OCI-LY7 (cell line): ENCODE data around the gene TMTC1. TPM values are rescaled to one million over a fixed set of nuclear protein-coding genes. Genes with fewer than 3 reads are reported as not detected.

Experiments used
- BruUV-seq: library from RNA; stranded (reverse); fragments of 400-500 nt; replicated peaks from 2 replicates; lab custom pipeline; 2021; lab: Mats Ljungman, UMichigan
- CTCF ChIA-PET: fragments of 300-600 bp; sonication (Branson Sonifier 250); formaldehyde crosslinking; loops from one replicate; lab custom pipeline; 2022; ENCODE audit warnings: antibody characterized with exemption; ENCODE audit not compliant: unreplicated experiment; lab: Charles Lee
- POLR2A ChIA-PET: fragments of 300-600 bp; sonication (Branson Sonifier 250); formaldehyde crosslinking; loops from one replicate; lab custom pipeline; 2022; ENCODE audit warnings: antibody characterized with exemption; lab: Charles Lee
- DNase-seq: peaks from one replicate; pipeline ENCODE4 v3.0.0-alpha.2; 2015; ENCODE audit warnings: low spot score
- H2AFZ ChIP-seq: fragments of 200-600 bp; sonication (generic), shearing (Covaris generic); 2 replicates; pipeline ENCODE4 v1.6.1; 2014; ENCODE audit warnings: mild to moderate bottlenecking, antibody characterized with exemption, low read length, moderate library complexity
- H3K27ac ChIP-seq: fragments of 200-600 bp; sonication (generic); 2 replicates; pipeline ENCODE4 v1.5.1; 2014; ENCODE audit warnings: mixed run types, low read depth, mild to moderate bottlenecking, moderate library complexity, low read length, inconsistent platforms; ENCODE audit not compliant: poor library complexity, severe bottlenecking
- H3K36me3 ChIP-seq: fragments of 200-600 bp; sonication (generic); 2 replicates; pipeline ENCODE4 v1.6.1; 2014; ENCODE audit warnings: mild to moderate bottlenecking, antibody characterized with exemption, low read length, moderate library complexity, mixed read lengths; ENCODE audit not compliant: insufficient read depth
- H3K4me1 ChIP-seq: fragments of 200-600 bp; sonication (generic); 2 replicates; pipeline ENCODE4 v1.5.1; 2014; ENCODE audit warnings: mild to moderate bottlenecking, low read length; ENCODE audit not compliant: insufficient read depth, poor library complexity, severe bottlenecking
- H3K4me2 ChIP-seq: fragments of 200-600 bp; sonication (generic); 2 replicates; pipeline ENCODE4 v1.6.1; 2014; ENCODE audit warnings: mild to moderate bottlenecking, low read length
- H3K4me3 ChIP-seq: fragments of 200-600 bp; sonication (generic); 2 replicates; pipeline ENCODE4 v1.5.1; 2014; ENCODE audit warnings: mild to moderate bottlenecking, low read depth, low read length; ENCODE audit not compliant: poor library complexity, severe bottlenecking
- H3K79me2 ChIP-seq: fragments of 200-600 bp; sonication (generic); 2 replicates; pipeline ENCODE4 v1.6.1; 2016; ENCODE audit warnings: low read depth, mild to moderate bottlenecking, low read length, moderate library complexity, mixed read lengths; ENCODE audit not compliant: insufficient read depth
- H3K9me2 ChIP-seq: fragments of 200-600 bp; sonication (generic); 2 replicates; pipeline ENCODE4 v1.6.1; 2016; ENCODE audit warnings: mild to moderate bottlenecking, low read length, mixed read lengths; ENCODE audit not compliant: insufficient read depth
- H3K9me3 ChIP-seq: fragments of 200-600 bp; sonication (generic); 2 replicates; pipeline ENCODE4 v1.6.1; 2014; ENCODE audit warnings: mild to moderate bottlenecking, mixed run types, low read length, mixed read lengths
- H4K20me1 ChIP-seq: fragments of 200-600 bp; sonication (generic); 2 replicates; pipeline ENCODE4 v1.6.1; 2014; ENCODE audit warnings: mild to moderate bottlenecking, antibody characterized with exemption, low read length, moderate library complexity, mixed read lengths; ENCODE audit not compliant: insufficient read depth
- EZH2phosphoT487 ChIP-seq: fragments of 200-600 bp; sonication (generic); IDR thresholded peaks from 2 replicates; pipeline ENCODE4 v1.6.1; 2018; ENCODE audit warnings: low read depth, borderline replicate concordance, mild to moderate bottlenecking, mixed run types, antibody characterized with exemption, low read length, moderate library complexity, mixed read lengths
- intact Hi-C: fragments of 100-400 bp; cut with micrococcal nuclease; formaldehyde crosslinking; loops from one replicate; pipeline ENCODE4 v1.10.0; 2022; ENCODE audit not compliant: unreplicated experiment
- total RNA-seq, 2 experiments: library from RNA; depleted of rRNA in 1 of 2; stranded (reverse); fragments of >200 nt in 1 of 2; shearing (Covaris generic) in 1 of 2; gene quantifications; 2 replicates each; pipeline ENCODE4 v1.2.3, GENCODE V29; 2014 to 2022
- TF ChIP-seq, protein P1 (sequence below): fragments of 200-600 bp; sonication (generic); conservative IDR thresholded peaks from 2 replicates; pipeline ENCODE4 v1.5.1; 2014; ENCODE audit warnings: mild to moderate bottlenecking, antibody characterized with exemption, low read length, moderate library complexity, mixed read lengths

The TMTC1 gene
- total RNA-seq, 2 experiments from 2014 or later, result not detected

DNA sequence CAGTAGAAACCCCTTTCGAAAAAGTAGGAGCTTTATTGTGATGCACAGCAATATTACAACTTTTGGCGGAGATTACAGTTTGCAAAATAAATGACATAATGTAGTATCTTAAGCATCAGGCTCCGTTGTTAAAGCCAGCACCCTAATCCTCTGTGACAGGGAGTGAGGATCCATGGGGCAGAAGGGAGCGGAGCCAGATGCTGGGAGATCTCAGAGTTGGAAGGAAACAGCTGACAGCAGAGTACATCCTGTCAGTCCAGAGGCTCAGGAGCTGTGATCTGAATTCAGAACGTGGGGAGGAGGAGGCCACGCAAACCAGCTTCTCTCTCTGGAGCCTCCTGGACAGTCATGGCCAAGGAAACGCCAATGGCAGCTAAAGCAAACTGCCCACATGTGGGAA is 55.7 kb downstream of the TMTC1 start:
- H3K4me3 ChIP-seq, result no peak overlapping the region
- POLR2A ChIA-PET, result interaction anchor here (1.2 kb wide), 1 partner anchor 11 kb away, joined by 4 read pairs; no protein-coding TSS in a partner anchor
- no peak for DNase-seq
- intact Hi-C loops, result no loop called here
- H3K9me2 ChIP-seq, result no peaks in the 10 kb centered on the region
- no peaks in the 10 kb centered on the region for H3K36me3 ChIP-seq
- no peaks in the 10 kb centered on the region for H3K4me1 ChIP-seq
- CTCF ChIA-PET, result no interaction called here
- no peak overlapping the region for H2AFZ ChIP-seq
- H3K79me2 ChIP-seq, result no peaks in the 10 kb centered on the region
- H3K9me3 ChIP-seq, result no peaks in the 10 kb centered on the region
- H4K20me1 ChIP-seq, result no peaks in the 10 kb centered on the region
- H3K4me2 ChIP-seq, result no peak overlapping the region
- no TSS peak for BruUV-seq
- H3K27ac ChIP-seq, result no peak overlapping the region
- TF ChIP-seq, protein P1, sequence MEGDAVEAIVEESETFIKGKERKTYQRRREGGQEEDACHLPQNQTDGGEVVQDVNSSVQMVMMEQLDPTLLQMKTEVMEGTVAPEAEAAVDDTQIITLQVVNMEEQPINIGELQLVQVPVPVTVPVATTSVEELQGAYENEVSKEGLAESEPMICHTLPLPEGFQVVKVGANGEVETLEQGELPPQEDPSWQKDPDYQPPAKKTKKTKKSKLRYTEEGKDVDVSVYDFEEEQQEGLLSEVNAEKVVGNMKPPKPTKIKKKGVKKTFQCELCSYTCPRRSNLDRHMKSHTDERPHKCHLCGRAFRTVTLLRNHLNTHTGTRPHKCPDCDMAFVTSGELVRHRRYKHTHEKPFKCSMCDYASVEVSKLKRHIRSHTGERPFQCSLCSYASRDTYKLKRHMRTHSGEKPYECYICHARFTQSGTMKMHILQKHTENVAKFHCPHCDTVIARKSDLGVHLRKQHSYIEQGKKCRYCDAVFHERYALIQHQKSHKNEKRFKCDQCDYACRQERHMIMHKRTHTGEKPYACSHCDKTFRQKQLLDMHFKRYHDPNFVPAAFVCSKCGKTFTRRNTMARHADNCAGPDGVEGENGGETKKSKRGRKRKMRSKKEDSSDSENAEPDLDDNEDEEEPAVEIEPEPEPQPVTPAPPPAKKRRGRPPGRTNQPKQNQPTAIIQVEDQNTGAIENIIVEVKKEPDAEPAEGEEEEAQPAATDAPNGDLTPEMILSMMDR, result no peak
- TF ChIP-seq EZH2phosphoT487, result no peak

DNA sequence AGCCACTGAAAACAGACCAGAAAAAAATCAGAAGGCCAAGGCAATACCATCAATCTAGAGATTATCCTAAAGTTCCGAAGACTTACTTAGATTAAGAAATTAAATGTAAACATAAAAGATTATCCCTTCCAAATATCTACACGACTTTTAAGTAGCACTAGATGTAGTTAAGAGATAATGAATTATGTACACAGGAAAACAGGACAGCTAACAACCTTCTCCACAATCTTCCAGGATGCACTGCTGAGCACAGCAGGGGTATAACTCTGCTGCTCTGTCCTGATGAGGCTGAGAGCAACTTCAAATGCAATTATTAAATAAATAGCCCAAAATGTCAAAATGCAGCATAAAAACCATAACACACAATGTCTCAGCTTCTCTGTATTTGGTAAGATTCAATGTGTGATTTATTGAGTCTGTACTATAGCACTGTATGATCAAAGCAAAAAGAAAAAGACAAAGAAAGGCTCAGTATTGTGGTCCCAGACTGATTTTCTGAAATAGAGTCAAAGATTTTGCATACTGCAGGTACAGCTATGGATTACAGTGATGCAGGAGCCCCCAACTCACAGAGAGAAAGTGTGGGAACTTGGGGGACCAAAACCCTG is 56.9 kb downstream of the TMTC1 start:
- intact Hi-C loops, result no loop called here
- Histone ChIP-seq H3K36me3 (no peaks in the 10 kb centered on the region), H2AFZ (no peak overlapping the region), H4K20me1 (no peaks in the 10 kb centered on the region), H3K4me2 (no peak overlapping the region), H3K9me3 (no peaks in the 10 kb centered on the region), H3K4me1 (no peaks in the 10 kb centered on the region), H3K27ac (no peak overlapping the region), H3K79me2 (no peaks in the 10 kb centered on the region), H3K9me2 (no peaks in the 10 kb centered on the region), H3K4me3 (no peak overlapping the region)
- ChIA-PET CTCF (no interaction called here), POLR2A (no interaction called here)
- no peak for DNase-seq
- TF ChIP-seq, protein P1, result no peak
- no peak for TF ChIP-seq EZH2phosphoT487
- no TSS peak for BruUV-seq

DNA sequence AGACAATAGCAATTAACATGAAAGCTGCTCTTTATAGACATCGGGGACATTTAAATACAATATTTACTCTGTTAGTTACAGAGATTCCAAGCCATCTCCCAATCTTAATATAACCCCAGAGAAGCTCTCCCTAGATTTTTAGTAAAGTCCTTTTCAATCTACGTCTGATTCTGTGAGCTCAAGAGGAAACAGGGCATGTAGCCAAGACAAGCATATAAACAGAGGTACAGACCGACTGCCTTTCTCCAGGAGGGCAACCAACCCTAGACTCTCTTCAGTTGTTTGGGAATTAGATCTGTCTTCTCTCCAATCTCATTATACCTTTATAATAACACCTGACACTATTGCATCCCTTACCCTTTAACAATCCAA is 57.4 kb downstream of the TMTC1 start:
- H3K79me2 ChIP-seq, result no peaks in the 10 kb centered on the region
- no peaks in the 10 kb centered on the region for H3K36me3 ChIP-seq
- H3K9me2 ChIP-seq, result no peaks in the 10 kb centered on the region
- POLR2A ChIA-PET, result no interaction called here
- no peak overlapping the region for H3K27ac ChIP-seq
- intact Hi-C loops, result no loop called here
- H3K4me3 ChIP-seq, result no peak overlapping the region
- no peaks in the 10 kb centered on the region for H4K20me1 ChIP-seq
- H3K4me1 ChIP-seq, result no peaks in the 10 kb centered on the region
- H3K9me3 ChIP-seq, result no peaks in the 10 kb centered on the region
- CTCF ChIA-PET, result no interaction called here
- H3K4me2 ChIP-seq, result no peak overlapping the region
- H2AFZ ChIP-seq, result no peak overlapping the region
- BruUV-seq, result no TSS peak
- no peak for DNase-seq
- TF ChIP-seq EZH2phosphoT487, result no peak
- TF ChIP-seq, protein P1, result no peak
